A204.1 (cell line): ENCODE measurements around the gene C20orf141.
"Not testable (repeated sequence)": the region's sequence is repeated elsewhere in the genome, so short reads cannot be mapped to it uniquely, and the experiment has no call there.

Experiments
- FAIRE-seq: peaks from 2 replicates; lab custom pipeline; 2012; peaks lifted over from hg19 to GRCh38; lab: Jason Lieb, UNC

The C20orf141 gene

DNA sequence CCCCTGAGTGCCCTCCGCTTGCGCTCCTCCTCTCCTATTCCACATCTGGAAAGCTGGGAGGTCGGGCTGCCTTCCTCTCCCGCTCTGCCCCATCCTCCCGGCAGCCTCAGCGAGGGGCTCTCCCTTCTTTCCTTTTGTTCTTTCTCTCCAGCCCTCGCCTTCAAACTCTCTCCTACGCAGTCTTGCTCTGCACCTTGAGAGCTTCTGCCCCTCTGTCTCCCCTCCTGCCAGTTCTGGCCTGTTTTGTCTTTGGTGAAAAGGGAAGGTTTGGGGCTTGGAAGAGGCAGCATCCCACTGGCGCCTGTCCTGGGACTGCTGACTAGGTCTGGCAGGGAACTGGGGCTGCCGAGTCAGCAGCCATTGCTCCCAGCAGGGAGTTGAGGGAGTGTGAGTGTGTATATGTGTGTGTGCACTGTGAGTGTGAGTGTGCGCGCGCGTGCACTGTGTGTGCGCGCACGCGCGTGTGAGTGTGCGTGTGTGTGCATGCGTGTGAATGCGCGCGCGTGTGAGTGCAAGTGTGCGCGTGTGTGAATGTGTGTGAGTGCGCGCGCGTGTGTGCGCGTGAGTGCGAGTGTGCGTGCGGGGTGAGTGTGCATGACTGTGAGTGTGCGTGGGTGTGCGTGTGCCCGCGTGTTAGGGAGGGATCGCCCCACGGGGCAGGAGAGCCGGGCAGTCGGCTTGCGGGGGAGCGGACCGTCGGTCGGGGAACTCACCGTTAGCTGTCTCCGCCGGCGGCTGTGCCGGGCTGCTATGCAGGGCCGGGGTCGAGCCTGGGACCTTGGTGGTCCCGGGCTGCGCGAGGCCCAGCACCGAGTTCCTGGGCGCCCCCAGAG is 14.9 kb upstream of the C20orf141 start:
- no peak for FAIRE-seq

GRCh38 chr20:2800521-2801285 is 14.1 kb upstream of the C20orf141 start, which contains the start of gene CPXM1:
TSS of gene CPXM1 (minus strand) at chr20:2800627. CDS start at chr20:2800572, 55 bp downstream.
- FAIRE-seq = no peak

DNA sequence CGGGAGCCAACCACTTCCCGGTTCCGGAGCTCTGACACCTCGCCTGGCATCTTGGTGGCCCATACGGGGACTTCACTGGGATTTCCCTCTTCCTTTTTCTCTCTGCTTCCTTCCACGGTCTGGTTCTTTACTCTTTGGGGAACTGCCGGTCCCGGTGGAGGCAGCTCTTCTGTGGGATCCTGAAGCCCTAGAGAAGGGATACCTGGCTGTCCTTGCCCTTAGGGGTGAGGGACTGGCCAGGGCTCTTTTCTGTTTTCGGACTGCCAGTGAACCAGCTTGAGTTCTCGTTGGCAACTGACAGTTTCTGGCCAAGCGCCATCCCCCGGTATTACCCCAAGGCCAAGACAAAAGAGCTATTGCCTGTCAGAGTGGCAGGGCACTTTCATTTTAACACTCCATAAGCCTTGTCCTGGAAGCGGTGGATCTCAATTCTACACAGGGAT is 13.5 kb upstream of the C20orf141 start:
- no peak for FAIRE-seq

GRCh38 chr20:2804041-2804828 is 10.6 kb upstream of the C20orf141 start:
- FAIRE-seq = no peak

DNA sequence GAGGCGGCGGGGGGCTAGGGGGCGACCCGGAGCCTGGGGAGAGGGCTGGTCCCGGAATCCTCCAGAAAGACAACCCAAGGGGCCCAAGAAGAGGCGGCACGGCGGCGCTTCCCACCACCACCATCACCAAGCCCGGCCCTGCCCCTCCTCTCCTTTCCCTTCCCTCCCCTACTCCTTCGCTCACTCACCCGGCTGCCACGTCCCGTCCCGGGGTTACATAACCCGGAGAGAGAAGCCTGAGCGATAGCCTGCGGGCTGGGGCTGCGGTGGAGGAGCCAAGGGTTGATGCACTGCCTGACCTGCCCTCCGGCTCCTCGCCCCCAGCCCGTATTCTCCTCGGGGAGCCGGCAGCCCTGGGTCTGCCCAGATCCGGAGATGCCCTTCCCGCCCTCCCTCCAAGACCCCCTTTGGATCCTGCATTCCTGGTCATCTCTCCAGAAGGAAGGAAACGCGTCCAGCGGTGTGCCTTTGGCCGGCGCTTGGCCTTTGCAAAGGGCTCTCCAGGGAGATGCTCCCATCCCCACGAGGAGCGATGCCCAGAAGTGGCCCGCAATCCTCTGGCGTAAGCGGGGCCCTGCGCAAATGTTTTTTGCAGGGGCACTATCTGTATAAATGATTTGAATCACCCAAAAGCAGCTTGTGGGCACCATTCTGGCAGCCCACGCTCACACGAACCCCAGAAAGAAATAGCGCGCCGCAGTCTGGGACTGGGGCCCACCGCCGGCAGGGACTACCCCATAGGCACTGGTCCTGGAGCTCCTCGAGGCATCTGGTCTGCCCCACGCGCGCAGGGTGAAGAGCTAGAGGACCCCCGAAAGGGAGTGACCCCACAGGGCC is 9.7 kb upstream of the C20orf141 start:
- FAIRE-seq = no peak

GRCh38 chr20:2805689-2806350 is 9.0 kb upstream of the C20orf141 start:
- no peak for FAIRE-seq

GRCh38 chr20:2806351-2806701 is 8.5 kb upstream of the C20orf141 start:
- FAIRE-seq = no peak

GRCh38 chr20:2807019-2807418 is 7.8 kb upstream of the C20orf141 start:
- FAIRE-seq = no peak

- FAIRE-seq = not testable (repeated sequence)
Observed at GRCh38 chr20:2807929-2808328, 6.9 kb upstream of the C20orf141 start.

GRCh38 chr20:2809690-2810089 is 5.1 kb upstream of the C20orf141 start:
- FAIRE-seq = no peak

GRCh38 chr20:2812189-2812588 is 2.6 kb upstream of the C20orf141 start:
- FAIRE-seq = no peak

GRCh38 chr20:2814076-2814475 is 711 bp upstream of the C20orf141 start:
- no peak for FAIRE-seq

- no peak for FAIRE-seq
Observed at GRCh38 chr20:2815242-2815900, 584 bp downstream of the C20orf141 start.

GRCh38 chr20:2816030-2816582 is 1.3 kb downstream of the C20orf141 start, which contains the start of gene TMEM239:
TSS of gene TMEM239 (plus strand) at chr20:2816364. CDS start at chr20:2816555, 191 bp downstream.
- no peak for FAIRE-seq

DNA sequence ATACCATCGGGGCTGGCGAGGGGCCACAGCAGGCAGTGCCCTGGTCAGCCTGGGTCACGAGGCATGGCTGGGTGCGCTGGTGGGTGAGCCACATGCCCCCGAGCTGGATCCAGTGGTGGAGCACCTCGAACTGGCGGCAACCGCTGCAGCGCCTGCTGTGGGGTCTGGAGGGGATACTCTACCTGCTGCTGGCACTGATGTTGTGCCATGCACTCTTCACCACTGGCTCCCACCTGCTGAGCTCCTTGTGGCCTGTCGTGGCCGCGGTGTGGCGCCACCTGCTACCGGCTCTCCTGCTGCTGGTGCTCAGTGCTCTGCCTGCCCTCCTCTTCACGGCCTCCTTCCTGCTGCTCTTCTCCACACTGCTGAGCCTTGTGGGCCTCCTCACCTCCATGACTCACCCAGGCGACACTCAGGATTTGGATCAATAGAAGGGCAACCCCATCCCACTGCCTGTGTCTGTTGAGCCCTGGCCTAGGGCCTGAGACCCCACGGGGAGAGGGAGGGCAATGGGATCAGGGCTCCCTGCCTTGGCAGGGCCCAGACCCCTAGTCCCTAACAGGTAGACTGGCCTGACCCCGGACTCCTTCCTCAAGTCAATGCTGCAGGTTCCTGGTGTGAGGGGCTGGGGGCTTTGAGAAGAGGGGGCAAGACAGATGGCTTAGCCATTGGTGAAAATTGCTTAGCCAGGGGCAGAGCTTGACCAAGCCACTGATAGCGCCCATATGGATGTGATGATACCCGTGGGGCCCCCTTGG is 2.0 kb downstream of the C20orf141 start:
- no peak for FAIRE-seq

- FAIRE-seq = no peak
Observed at GRCh38 chr20:2817341-2817726, 2.5 kb downstream of the C20orf141 start.

DNA sequence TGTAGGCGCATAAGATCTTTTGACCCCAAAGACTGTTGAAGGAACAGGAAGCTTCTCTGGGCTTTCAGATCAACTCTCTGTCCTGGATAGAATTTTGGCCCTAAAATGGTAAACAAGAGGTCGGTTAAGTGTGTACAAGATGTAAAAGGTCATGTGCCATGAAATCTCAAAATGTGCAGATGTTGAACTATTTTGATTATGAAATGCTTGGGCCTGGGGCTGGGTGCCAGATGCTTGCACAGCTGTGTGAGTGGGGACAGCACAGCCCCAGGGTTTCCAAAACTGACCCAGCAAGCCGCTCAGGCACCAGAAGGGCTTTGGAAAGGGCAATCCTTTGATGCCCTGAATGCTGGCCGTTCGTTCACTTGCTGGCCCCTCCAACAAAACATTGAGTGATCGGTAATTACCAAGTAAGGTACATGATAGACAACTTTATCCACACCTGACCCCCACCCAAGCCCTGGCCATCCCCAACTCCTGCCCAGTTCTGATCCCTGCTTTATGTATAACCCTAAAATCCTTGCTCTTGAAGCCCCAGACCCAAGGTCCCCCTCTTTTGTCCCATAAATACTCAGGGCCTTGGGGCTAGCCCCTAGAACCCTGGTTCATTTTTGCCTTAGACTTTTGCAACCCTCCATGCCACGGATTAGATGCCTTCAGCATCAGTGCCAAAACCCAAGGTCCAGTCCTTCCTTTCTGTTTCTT is 3.3 kb downstream of the C20orf141 start:
- FAIRE-seq = no peak

DNA sequence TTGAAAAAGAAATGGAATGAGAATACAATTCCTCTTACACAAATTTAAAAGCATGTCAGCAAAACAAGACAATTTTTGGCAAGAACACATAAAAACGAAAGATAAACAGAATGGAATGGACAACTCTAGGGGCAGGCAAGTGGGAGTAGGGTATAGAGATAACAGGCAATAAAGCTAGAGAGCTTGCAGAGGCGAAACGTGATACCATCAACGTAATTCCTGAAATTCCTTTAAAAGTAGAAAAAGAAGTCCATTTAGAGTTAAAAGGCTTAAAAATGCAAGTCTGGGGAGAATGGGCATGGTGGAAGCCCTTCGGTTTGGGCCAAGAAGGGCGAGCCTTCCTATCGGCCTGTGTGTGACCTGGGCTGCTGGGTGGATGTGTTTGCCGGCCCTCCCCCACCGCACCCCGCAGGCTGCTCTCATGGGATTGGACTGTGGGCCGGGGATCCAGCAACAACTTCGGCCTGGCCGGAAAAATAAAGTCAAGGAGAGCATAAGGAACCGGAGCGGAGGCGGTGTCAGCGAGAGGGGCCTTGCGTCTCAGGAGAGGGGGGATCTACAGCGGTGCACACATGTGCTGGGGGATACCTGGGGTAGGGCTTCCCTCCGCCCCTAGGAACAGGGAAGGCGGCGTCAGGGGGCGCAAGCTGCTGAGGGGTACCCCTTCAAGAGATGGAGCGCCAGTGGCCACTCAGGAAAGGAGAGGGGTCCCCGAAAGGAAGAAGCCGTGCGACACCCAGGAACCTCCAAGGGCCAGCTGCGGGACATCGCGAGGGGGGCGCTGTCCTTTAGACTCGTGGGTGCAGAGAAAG is 5.5 kb downstream of the C20orf141 start:
- no peak for FAIRE-seq
